NCI-H1436 treated with DMSO at 0.1 percent for 48 hours (cell line): ENCODE measurements around the gene ZBTB22.
"Not testable (repeated sequence)": the region's sequence is repeated elsewhere in the genome, so short reads cannot be mapped to it uniquely, and the experiment has no call there.

Experiments used
- DNase-seq: peaks from one replicate; lab custom pipeline; 2025; lab: John Stamatoyannopoulos, UW

Gene ZBTB22

GRCh38 chr6:33317669-33318425 is at the start of gene ZBTB22:
Gene ZBTB22 (minus strand): TSS chr6:33317744. CDS start chr6:33316916, 828 bp downstream.
- DNase-seq: peak; percentile 89

- no peak for DNase-seq
Measured at GRCh38 chr6:33367009-33367714, 49.6 kb upstream of the ZBTB22 start.

- DNase-seq: not testable (repeated sequence)
Measured at GRCh38 chr6:33365206-33365971, 47.8 kb upstream of the ZBTB22 start.

- DNase-seq: not testable (repeated sequence)
Measured at GRCh38 chr6:33364475-33365205, 47.1 kb upstream of the ZBTB22 start.

- not testable (repeated sequence) for DNase-seq
Measured at GRCh38 chr6:33363486-33363885, 45.9 kb upstream of the ZBTB22 start.

- DNase-seq: no peak
Measured at GRCh38 chr6:33359331-33359730, 41.8 kb upstream of the ZBTB22 start.

- not testable (repeated sequence) for DNase-seq
Measured at GRCh38 chr6:33357160-33357871, 39.8 kb upstream of the ZBTB22 start.

- DNase-seq: no peak
Measured at GRCh38 chr6:33356295-33356694, 38.8 kb upstream of the ZBTB22 start.

GRCh38 chr6:33355860-33356259 is 38.3 kb upstream of the ZBTB22 start:
- DNase-seq: not testable (repeated sequence)

- DNase-seq: no peak
Measured at GRCh38 chr6:33347816-33348215, 30.3 kb upstream of the ZBTB22 start.

- DNase-seq: not testable (repeated sequence)
Measured at GRCh38 chr6:33346972-33347371, 29.4 kb upstream of the ZBTB22 start.

GRCh38 chr6:33344701-33345697 is 27.5 kb upstream of the ZBTB22 start:
- peak; percentile 41 for DNase-seq

- no peak for DNase-seq
Measured at GRCh38 chr6:33343953-33344611, 26.5 kb upstream of the ZBTB22 start.

- DNase-seq: not testable (repeated sequence)
Measured at GRCh38 chr6:33343606-33343952, 26.0 kb upstream of the ZBTB22 start.

GRCh38 chr6:33339193-33339592 is 21.6 kb upstream of the ZBTB22 start:
- DNase-seq: no peak

GRCh38 chr6:33336495-33336894 is 19.0 kb upstream of the ZBTB22 start:
- no peak for DNase-seq

- no peak for DNase-seq
Measured at GRCh38 chr6:33335916-33336315, 18.4 kb upstream of the ZBTB22 start.

- DNase-seq: no peak
Measured at GRCh38 chr6:33333666-33334065, 16.1 kb upstream of the ZBTB22 start.

- DNase-seq: no peak
Measured at GRCh38 chr6:33330736-33331135, 13.2 kb upstream of the ZBTB22 start.

GRCh38 chr6:33329058-33329457 is 11.5 kb upstream of the ZBTB22 start:
- DNase-seq: no peak
